Activated naive CD4-positive, alpha-beta T cell (primary cell): ENCODE results near the gene TOX4.
"Not testable (repeated sequence)": the region's sequence is repeated elsewhere in the genome, so short reads cannot be mapped to it uniquely, and the experiment has no call there.

ENCODE experiments used
- DNase-seq, 4 experiments: peaks; one replicate each; lab custom pipeline; 2025; lab: John Stamatoyannopoulos, UW

Gene TOX4

GRCh38 chr14:21535545-21536417, 58.8 kb downstream of the TOX4 start:
- DNase-seq = no peak

DNA sequence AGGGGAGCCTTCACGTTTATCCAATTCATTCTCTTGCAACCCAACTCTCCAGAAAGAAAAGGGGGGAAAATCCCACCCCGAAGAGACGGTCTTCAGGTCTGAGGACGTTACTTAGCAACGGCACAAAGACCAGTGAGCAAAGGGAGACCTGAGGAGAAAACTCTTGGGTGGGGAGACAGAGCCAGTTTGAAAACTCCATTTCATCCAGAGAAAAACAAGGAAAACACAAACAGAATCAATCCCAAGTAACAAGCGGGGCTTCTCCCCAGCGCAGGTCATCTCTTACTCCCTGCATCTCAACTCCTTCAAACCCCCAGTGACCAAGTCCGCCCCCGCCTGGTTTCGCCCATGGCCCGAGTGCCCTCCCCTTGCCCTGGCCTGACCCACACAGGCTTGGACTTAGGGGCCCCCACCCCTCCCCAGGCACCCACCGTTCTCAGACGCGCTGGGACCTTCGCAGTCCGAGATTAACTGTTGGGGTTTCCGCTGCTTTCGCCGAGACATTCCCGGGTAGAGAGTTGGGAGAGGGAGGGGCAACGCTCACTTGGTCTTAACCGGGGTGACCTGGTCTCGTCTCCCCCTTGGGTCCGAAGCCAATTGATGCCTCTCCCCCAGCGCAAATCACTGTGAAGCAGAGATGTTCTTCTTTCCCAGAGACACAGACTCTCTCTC, 59.6 kb downstream of the TOX4 start:
- no peak for DNase-seq

DNA sequence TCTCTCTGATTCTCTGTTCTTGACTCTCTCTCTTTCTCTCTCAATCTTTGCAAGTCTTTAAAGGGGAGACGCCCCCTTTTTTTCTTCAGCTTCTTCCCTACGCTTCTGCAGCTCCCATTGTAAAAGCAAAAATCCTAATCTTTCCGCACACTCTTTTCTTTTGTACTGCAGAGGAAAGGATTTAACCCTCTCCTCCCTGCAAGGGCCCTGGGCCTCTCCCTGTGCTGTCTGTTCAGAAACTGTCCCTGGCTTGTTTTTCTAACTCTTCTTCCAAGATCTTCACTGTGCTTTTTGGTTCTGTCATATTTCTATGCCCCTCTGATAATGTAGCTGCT, 60.1 kb downstream of the TOX4 start:
- no peak for DNase-seq

- no peak for DNase-seq
Measured at GRCh38 chr14:21539189-21539940, 62.4 kb downstream of the TOX4 start.

- DNase-seq = no peak
Measured at GRCh38 chr14:21541413-21542074, 64.5 kb downstream of the TOX4 start.

DNA sequence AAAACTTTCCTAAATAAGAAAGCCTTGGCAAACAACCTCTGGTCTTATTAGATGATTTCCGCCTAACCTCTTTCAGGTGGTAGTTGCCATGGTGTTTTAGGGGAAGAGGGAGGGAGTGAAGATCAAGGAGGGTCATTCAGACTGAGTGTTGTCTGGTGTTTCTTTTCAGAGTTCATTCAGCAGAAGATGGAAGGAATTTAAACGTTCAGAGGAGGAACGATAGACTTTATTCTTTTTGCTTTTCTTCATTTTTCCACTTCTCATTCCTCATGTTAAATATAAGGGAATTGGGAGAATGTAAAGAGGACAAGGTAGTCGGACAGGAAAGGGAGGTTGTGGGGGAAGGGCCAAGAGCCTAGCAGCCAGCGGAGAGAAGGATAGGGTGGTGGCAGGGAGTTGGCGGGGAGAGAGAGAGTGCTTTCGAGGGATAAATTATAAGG, 66.5 kb downstream of the TOX4 start:
- DNase-seq = no peak

- no peak for DNase-seq
Measured at GRCh38 chr14:21543963-21544362, 67.0 kb downstream of the TOX4 start.

DNA sequence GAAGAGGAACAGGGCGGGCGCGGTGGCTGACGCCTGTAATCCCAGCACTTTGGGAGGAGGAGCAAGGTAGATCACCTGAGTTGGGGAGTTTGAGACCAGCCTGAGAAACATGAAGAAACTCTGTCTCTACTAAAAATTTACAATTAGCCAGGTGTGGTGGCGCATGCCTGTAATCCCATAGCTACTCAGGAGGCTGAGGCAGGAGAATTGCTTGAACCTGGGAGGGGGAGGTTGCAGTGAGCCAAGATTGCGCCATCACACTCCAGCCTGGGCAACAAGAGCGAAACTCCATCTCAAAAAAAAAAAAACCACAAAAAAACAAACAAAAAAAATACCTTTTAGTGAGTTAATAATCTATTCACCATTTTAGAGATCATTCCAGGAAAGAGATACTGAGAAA, 67.6 kb downstream of the TOX4 start:
- DNase-seq = not testable (repeated sequence)
